Activated effector memory CD4-positive, alpha-beta T cell treated with anti-CD3 and anti-CD28 coated beads, Interleukin-2, amount 50 U/mL, for 16 hours (primary cell): ENCODE data around the gene PEMT.

Experiments used
- DNase-seq: peaks from one replicate; pipeline ENCODE4 v3.0.0-alpha.2; 2020

Gene PEMT

DNA sequence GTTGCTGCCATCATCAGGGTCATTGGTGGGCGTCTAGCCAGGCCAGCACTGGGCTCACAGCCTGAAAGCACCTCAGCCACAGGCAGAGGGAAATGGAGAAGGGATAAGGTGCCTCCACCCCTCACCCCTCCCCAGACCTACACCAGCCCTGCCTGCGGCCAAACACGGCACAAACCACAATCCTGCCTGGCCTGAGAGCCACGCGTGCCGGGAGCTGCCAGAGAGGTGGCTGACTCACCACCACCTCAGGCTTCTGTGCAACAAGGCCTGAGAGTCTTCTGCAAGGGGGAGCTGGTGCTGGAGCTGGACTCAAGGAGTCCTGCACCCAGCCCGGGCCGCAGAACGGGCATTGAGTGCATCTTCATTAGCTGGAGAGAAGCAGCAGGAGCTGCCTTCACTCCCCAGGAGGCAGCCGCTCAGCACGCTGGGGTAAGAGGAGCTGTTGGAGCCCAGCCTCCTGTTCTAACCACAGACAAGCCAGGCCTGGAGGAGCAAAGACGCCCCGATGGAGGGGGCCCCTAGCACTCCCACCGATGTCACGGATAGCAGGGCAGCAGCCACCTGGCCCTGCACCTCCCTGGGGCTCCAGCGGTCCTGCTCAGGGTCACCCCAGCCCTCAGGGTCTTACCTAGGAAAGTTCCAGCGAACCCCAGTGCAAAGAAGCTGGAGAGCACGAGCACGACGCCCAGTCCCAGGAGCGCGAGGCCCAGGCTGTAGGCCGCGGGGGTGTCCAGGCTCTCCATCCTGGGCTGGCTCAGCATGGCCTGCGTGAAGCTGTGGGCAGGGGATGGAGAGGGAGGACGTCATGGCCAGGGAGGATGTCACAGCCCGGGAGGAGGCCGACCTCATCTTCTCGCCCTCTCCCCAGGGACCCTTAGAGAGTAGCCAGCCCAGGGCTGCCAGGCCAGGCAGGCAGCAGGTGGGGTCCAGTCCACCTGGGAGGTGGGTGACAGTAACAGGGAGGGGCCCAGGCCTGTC is 79.3 kb downstream of the PEMT start:
- no peak for DNase-seq

- no peak for DNase-seq
These were observed 80.2 kb downstream of the PEMT start for GRCh38 chr17:17511293-17511741.

GRCh38 chr17:17510456-17511292 is 80.8 kb downstream of the PEMT start:
- DNase-seq = no peak

DNA sequence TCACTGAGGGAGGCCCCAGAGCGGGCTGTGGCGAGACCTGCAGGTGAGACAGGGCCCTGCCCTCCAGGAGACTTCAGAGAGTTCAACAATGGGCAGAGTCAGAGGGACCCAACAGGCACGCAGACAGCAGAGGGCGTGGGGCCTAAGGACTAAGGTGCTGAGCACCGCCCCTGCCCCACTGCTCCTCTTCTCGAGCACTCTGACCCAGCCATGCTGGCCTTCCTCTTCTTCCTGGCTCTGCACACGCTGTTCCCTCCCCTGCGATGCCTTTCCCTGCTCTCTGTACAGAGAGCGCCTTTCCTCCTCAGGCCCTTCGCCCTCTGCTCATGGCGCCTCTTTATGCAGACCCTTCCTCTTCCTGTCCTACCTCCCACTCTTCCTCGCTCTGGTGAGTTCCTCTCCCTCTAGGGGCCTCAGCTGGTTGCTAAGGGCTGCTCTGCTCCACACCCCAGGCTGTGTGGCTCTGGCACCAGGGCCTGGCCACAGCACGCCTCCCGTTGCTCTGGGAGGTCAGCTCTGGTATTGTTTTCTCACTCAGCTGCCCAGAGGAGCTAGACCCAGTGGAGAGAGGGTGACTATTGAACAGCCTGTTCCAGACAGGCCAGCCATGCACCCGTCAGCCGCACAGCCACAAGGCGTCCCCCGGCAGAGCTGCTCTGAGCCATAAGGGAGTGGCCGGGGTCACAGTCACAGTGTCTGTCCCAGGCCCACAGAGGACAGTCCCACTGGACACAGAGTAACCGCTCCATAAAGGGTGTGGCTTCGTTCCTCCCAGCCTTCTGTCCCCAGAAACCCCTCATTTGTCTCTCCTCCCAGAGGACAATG is 81.7 kb downstream of the PEMT start:
- no peak for DNase-seq

DNA sequence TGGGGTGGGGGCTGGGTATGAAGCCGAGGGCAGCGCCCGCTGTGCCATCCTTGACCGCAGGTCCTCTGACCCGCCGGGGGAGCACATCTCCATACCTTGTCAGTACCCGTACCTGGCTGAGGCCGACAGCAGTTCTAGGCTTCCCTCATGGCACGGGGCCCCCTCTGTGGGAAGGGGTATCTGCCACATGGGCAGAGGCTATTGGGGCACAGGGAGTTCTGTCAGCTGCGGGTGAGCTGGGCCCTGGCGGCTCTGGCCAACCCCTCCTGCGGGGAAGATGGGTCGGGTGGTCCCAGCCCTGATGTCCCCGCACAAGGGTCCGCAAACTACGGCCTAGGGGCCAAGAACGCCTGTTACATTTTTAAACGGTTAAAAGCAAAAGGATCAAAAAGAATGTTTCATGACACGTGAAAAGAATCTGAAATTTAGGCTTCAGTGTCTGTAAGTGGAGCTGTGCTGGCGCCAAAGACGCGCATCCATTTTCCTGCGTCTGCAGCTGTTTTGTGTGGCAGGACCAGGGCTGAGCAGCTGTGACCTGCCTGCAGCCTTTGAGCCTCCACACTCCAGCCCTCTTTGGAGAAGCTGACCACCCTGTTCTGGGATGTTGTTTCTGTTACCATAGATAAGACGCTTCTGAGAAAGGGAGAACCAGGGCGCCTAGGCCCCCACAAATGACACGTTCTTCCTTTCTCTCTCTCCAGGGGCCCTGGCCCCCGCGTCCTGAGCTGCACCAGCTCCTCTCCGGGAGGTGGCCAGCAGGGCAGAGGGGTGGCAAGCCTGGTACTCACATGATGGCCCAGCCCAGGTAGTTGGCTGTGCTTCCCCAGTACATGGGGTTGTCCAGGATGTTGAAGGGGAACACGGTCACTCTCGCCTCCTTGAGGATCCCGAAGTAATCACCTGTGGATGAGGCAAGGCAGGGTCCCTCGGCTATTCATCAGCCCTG is 82.6 kb downstream of the PEMT start:
- DNase-seq = no peak

GRCh38 chr17:17508019-17508535 is 83.4 kb downstream of the PEMT start:
- DNase-seq = no peak

DNA sequence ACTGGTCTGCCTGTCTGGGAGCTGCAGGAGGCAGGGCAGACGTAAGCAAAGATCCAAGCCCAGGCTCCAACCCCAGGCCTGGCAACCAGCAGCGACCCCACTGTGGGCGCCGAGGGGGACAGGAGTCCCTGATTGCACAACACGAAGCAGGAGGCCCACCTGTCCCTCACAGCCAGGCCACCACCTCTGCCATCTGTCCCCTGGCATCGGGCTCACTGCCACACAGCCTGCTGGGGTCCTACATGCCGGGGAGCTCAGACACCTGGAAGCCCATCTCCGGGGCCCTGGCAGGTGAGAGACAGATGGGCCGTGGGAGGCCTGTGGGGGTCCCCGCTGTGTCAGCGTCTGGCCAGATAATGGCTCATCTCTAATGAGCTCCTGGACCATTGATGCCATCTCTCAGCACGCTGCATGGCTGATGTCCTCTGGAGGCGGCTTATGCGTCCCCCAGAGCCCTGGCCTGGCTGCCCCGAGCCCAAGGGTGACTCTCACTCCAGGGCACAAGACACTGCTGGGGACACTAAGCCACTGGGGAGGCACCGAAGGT is 84.0 kb downstream of the PEMT start:
- no peak for DNase-seq

- DNase-seq = no peak
These were observed 84.5 kb downstream of the PEMT start for GRCh38 chr17:17506893-17507464.

DNA sequence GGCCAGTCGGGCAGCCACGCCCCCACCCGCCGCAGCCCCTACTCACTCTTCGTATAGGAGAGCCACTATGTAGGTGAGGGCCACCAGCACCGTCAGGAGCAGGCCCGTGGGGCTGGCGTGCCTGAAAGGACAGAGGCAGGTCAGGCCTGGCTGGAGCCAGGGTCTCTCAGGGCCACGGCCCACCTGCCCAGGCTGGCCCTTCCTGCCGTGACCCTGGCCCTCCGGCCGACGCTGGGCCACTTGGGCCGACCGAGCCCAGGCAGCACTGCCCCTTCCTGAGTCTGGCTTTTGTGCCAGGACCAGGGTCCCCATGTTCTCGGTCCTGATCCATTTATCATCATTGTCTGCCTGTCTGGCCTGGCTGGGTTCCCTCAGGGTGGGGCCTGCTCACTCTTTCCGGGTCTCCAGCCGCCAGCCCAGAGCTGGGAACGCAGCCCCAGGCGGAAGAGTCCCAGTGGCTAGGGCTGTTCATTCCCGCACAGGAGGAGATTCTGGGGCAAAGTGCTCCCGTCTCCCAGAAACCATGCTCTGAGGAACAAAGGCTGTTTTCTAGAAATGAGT is 85.2 kb downstream of the PEMT start:
- DNase-seq = no peak

DNA sequence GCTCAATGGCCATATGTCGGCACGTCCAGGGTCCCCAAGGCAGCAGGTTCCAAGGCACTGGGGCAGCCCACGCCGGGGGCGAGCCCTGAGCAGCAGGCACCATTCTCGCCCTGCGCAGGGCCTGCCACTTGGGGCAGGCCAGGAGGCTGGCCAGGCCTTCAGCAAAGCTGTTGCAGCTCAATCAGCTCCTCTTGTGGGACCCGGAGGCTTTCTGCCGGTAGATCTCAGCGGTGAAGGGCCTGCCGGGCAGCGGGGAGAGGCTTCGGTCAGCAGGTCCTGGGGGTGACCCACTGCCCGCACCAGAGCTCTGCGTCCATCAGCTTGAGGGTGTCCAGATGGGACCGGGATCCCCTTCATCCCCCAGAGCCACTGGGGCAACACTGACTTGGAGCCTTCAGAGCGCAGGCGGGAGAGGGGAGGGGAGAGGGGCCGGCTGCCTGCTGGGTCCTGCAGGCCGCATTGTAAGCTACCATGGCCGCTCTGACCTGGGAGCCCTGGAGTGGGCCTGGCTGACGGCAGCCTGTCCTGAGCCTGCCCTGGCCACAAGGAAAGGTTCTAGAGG is 85.8 kb downstream of the PEMT start:
- no peak for DNase-seq

DNA sequence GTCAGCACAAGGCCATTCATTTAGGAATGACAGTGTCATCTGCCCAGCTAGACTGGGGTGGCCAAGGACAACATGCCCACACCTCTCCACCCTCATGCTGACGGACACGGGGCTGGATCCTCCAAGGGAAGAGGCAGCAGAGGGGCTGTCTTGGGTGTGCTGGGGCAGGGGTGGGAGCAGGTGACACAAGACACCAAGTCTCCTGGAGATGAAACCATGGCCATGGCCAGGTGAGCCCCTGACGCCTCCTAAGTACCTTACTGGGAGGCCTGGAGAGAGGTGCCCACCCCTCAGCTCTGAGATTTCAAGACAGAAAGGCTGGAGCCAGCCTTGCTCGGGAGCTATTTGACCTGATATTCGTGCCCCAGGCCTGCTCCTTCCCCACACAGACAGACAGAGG is 86.4 kb downstream of the PEMT start:
- no peak for DNase-seq

DNA sequence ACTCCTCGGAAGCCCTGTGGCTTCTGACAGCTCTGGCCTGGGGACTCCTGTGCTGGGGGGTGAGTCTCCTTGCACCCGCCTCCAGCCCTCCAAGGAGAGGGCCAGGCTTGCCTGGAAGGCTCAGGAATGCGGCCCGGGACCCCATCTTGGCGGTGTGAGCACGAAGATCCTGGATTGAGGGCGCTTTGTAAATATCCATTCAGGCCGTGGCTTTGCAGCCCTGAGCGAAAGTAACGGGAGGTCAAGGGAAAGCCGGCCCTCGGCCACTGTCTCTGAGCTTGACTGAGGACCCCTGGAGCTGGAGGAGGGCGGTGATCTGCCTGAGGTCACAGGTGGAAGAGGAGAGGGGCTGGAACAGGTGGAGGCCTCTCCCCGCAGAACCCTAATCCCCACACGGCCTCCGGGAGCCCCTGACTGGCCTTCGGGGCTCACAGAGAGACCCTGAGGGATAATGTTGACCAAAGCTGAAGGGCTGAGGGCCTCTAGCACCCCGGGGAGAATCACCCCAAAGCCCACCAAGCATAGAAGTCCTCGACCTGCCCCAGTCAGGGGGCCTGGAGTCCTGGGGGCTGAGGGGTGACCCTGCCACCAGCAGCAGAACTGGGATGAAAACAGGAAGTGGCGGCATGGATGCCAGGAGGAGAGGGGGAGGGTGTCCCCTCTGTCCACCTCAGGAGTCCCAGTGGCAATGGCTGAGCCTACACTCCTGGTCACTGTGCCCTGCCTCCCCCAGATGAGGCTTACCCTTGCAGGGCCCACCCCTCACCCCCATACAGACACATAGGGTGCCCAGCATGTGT is 87.0 kb downstream of the PEMT start:
- no peak for DNase-seq

- DNase-seq = no peak
These were observed 87.9 kb downstream of the PEMT start for GRCh38 chr17:17503566-17504130.

GRCh38 chr17:17502741-17503565 is 88.6 kb downstream of the PEMT start:
- no peak for DNase-seq

DNA sequence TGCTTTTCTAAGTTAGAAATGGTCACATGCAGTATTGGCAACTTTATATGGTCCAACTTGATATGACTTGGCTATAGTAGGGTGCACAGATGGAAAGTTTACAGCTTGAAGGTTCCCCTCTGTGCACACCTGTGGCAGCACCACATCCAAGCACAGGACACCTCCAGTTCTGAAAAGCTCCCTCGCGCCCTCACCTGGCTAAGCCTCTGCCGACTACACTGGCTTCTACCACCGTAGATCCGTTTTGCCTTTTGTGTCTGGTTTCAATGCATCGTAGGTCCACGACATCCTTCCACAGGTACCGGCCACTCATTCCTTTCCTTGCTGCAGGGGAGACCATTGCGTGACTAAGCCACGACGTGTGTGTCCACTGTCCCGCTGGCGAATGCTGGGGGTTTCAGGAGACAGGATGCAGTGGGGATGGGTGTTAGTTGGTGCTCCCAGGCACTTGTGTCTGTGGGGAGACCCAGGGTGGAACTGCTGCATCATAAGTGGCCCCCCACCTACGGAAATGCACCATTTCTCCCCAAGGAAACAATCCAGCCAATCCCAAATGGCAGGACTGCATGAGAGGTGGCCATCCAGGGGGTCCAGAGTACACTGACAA is 90.4 kb downstream of the PEMT start:
- no peak for DNase-seq

GRCh38 chr17:17499402-17500145 is 91.9 kb downstream of the PEMT start:
- no peak for DNase-seq
